Activated CD8-positive, alpha-beta memory T cell treated with anti-CD3 and anti-CD28 coated beads, Interleukin-2, amount 50 U/mL, for 4 hours (primary cell): ENCODE data around the gene KCNJ3.

ENCODE experiments used
- DNase-seq: peaks from one replicate; pipeline ENCODE4 v3.0.0-alpha.2; 2020

The KCNJ3 gene

GRCh38 chr2:154698296-154698720, at the start of gene KCNJ3:
TSS of gene KCNJ3 (plus strand) at chr2:154698695. CDS start at chr2:154698776, 81 bp downstream.
- DNase-seq = no peak

GRCh38 chr2:154655499-154655898, 43.0 kb upstream of the KCNJ3 start:
- no peak for DNase-seq

GRCh38 chr2:154658854-154659253, 39.6 kb upstream of the KCNJ3 start:
- no peak for DNase-seq

GRCh38 chr2:154664248-154664647, 34.2 kb upstream of the KCNJ3 start:
- no peak for DNase-seq

- no peak for DNase-seq
Observed at GRCh38 chr2:154670083-154670482, 28.4 kb upstream of the KCNJ3 start.

GRCh38 chr2:154673694-154674093, 24.8 kb upstream of the KCNJ3 start:
- no peak for DNase-seq

GRCh38 chr2:154677401-154677800, 21.1 kb upstream of the KCNJ3 start:
- DNase-seq = no peak

- DNase-seq = no peak
Observed at GRCh38 chr2:154681741-154682140, 16.8 kb upstream of the KCNJ3 start.

- no peak for DNase-seq
Observed at GRCh38 chr2:154686162-154686561, 12.3 kb upstream of the KCNJ3 start.

GRCh38 chr2:154688373-154688772, 10.1 kb upstream of the KCNJ3 start:
- no peak for DNase-seq

- DNase-seq = no peak
Observed at GRCh38 chr2:154689158-154689557, 9.3 kb upstream of the KCNJ3 start.

- no peak for DNase-seq
Observed at GRCh38 chr2:154692927-154693326, 5.6 kb upstream of the KCNJ3 start.

GRCh38 chr2:154693741-154694340, 4.7 kb upstream of the KCNJ3 start:
- no peak for DNase-seq

- no peak for DNase-seq
Observed at GRCh38 chr2:154694881-154695280, 3.6 kb upstream of the KCNJ3 start.

- DNase-seq = no peak
Observed at GRCh38 chr2:154696369-154696768, 2.1 kb upstream of the KCNJ3 start.

- no peak for DNase-seq
Observed at GRCh38 chr2:154696810-154697417, 1.6 kb upstream of the KCNJ3 start.

- no peak for DNase-seq
Observed at GRCh38 chr2:154697418-154698252, 860 bp upstream of the KCNJ3 start.

GRCh38 chr2:154698721-154699574, 453 bp downstream of the KCNJ3 start:
- DNase-seq = no peak

GRCh38 chr2:154699575-154699930, 1.1 kb downstream of the KCNJ3 start:
- no peak for DNase-seq

- no peak for DNase-seq
Observed at GRCh38 chr2:154700136-154700535, 1.6 kb downstream of the KCNJ3 start.

- no peak for DNase-seq
Observed at GRCh38 chr2:154704991-154705390, 6.5 kb downstream of the KCNJ3 start.

- no peak for DNase-seq
Observed at GRCh38 chr2:154706660-154707059, 8.2 kb downstream of the KCNJ3 start.

GRCh38 chr2:154707994-154708575, 9.6 kb downstream of the KCNJ3 start:
- no peak for DNase-seq
